ENCODE data around the gene OR11A1. TPM values are rescaled to one million over a fixed set of nuclear protein-coding genes. Genes with fewer than 3 reads are reported as not detected.

Gene OR11A1
- total and polyA plus RNA-seq, 2 experiments from 2014 or later, result not detected

GRCh38 chr6:29493261-29493660 lies 36.4 kb upstream of the OR11A1 start:
- DNase-seq (ENCODE audit: low spot score), result no peak
- H3K4me1 ChIP-seq (ENCODE audit: insufficient read depth), result no peaks in the 10 kb centered on the region
- H2AFZ ChIP-seq, result no peak overlapping the region
- H3K36me3 ChIP-seq (replicated peaks; ENCODE audit: insufficient read depth, low read depth), result no peaks in the 10 kb centered on the region
- H3K27me3 ChIP-seq, result peaks cover 4% of the 10 kb centered on the region
- H4K20me1 ChIP-seq (ENCODE audit: insufficient read depth, poor library complexity, severe bottlenecking), result no peaks in the 10 kb centered on the region
- no peaks in the 10 kb centered on the region for H3K9me2 ChIP-seq (replicated peaks; ENCODE audit: insufficient read depth)
- H3K79me2 ChIP-seq, result no peaks in the 10 kb centered on the region
- H3K27ac ChIP-seq, result no peak overlapping the region
- H3K4me3 ChIP-seq, result no peak overlapping the region
- H3K9me3 ChIP-seq (ENCODE audit: low read depth), result no peaks in the 10 kb centered on the region
- no peak overlapping the region for H3K4me2 ChIP-seq
- TF ChIP-seq CTCF (IDR thresholded peaks at IDR 0.05; ENCODE audit: poor library complexity) (no peak), EZH2phosphoT487 (IDR thresholded peaks at IDR 0.05; ENCODE audit: low read depth, severe bottlenecking, unreplicated experiment) (no peak), EZH2 (IDR thresholded peaks at IDR 0.05; ENCODE audit: borderline replicate concordance) (no peak)
- WGBS (ENCODE audit: low lambda C conversion rate, missing lambda C conversion rate), result 82% methylated on average over 2 of the region's 2 CpGs

GRCh38 chr6:29491574-29491973 lies 34.7 kb upstream of the OR11A1 start:
- Histone ChIP-seq H3K4me3 (no peak overlapping the region), H3K9me3 (ENCODE audit: low read depth) (no peaks in the 10 kb centered on the region), H3K79me2 (no peaks in the 10 kb centered on the region), H3K4me2 (no peak overlapping the region), H3K4me1 (ENCODE audit: insufficient read depth) (no peaks in the 10 kb centered on the region), H3K36me3 (replicated peaks; ENCODE audit: insufficient read depth, low read depth) (no peaks in the 10 kb centered on the region), H3K27ac (no peak overlapping the region), H4K20me1 (ENCODE audit: insufficient read depth, poor library complexity, severe bottlenecking) (no peaks in the 10 kb centered on the region), H3K27me3 (no peaks in the 10 kb centered on the region), H3K9me2 (replicated peaks; ENCODE audit: insufficient read depth) (no peaks in the 10 kb centered on the region), H2AFZ (no peak overlapping the region)
- TF ChIP-seq EZH2 (IDR thresholded peaks at IDR 0.05; ENCODE audit: borderline replicate concordance), result no peak
- no peak for TF ChIP-seq CTCF (IDR thresholded peaks at IDR 0.05; ENCODE audit: poor library complexity)
- TF ChIP-seq EZH2phosphoT487 (IDR thresholded peaks at IDR 0.05; ENCODE audit: low read depth, severe bottlenecking, unreplicated experiment), result no peak
- 90% methylated on average over 4 of the region's 4 CpGs for WGBS (ENCODE audit: low lambda C conversion rate, missing lambda C conversion rate)
- no peak for DNase-seq (ENCODE audit: low spot score)

- no peak overlapping the region for H3K27ac ChIP-seq
- TF ChIP-seq CTCF (IDR thresholded peaks at IDR 0.05; ENCODE audit: poor library complexity) (no peak), EZH2phosphoT487 (IDR thresholded peaks at IDR 0.05; ENCODE audit: low read depth, severe bottlenecking, unreplicated experiment) (no peak), EZH2 (IDR thresholded peaks at IDR 0.05; ENCODE audit: borderline replicate concordance) (no peak)
- no peak overlapping the region for H3K4me3 ChIP-seq
- H2AFZ ChIP-seq, result no peak overlapping the region
- no peaks in the 10 kb centered on the region for H4K20me1 ChIP-seq (ENCODE audit: insufficient read depth, poor library complexity, severe bottlenecking)
- DNase-seq (ENCODE audit: low spot score), result no peak
- H3K4me1 ChIP-seq (ENCODE audit: insufficient read depth), result no peaks in the 10 kb centered on the region
- H3K27me3 ChIP-seq, result no peaks in the 10 kb centered on the region
- WGBS (ENCODE audit: low lambda C conversion rate, missing lambda C conversion rate), result 84% methylated on average over 2 of the region's 2 CpGs
- no peaks in the 10 kb centered on the region for H3K36me3 ChIP-seq (replicated peaks; ENCODE audit: insufficient read depth, low read depth)
- H3K9me2 ChIP-seq (replicated peaks; ENCODE audit: insufficient read depth), result no peaks in the 10 kb centered on the region
- H3K79me2 ChIP-seq, result no peaks in the 10 kb centered on the region
- no peak overlapping the region for H3K4me2 ChIP-seq
- H3K9me3 ChIP-seq (ENCODE audit: low read depth), result no peaks in the 10 kb centered on the region
These were observed 33.7 kb upstream of the OR11A1 start for GRCh38 chr6:29490552-29490951.

GRCh38 chr6:29490055-29490454 lies 33.2 kb upstream of the OR11A1 start:
- H3K9me2 ChIP-seq (replicated peaks; ENCODE audit: insufficient read depth), result no peaks in the 10 kb centered on the region
- TF ChIP-seq CTCF (IDR thresholded peaks at IDR 0.05; ENCODE audit: poor library complexity), result no peak
- no peak for TF ChIP-seq EZH2phosphoT487 (IDR thresholded peaks at IDR 0.05; ENCODE audit: low read depth, severe bottlenecking, unreplicated experiment)
- TF ChIP-seq EZH2 (IDR thresholded peaks at IDR 0.05; ENCODE audit: borderline replicate concordance), result no peak
- H3K9me3 ChIP-seq (ENCODE audit: low read depth), result no peaks in the 10 kb centered on the region
- no peaks in the 10 kb centered on the region for H3K27me3 ChIP-seq
- no peaks in the 10 kb centered on the region for H4K20me1 ChIP-seq (ENCODE audit: insufficient read depth, poor library complexity, severe bottlenecking)
- H3K36me3 ChIP-seq (replicated peaks; ENCODE audit: insufficient read depth, low read depth), result no peaks in the 10 kb centered on the region
- H3K4me3 ChIP-seq, result no peak overlapping the region
- no peak overlapping the region for H2AFZ ChIP-seq
- WGBS (ENCODE audit: low lambda C conversion rate, missing lambda C conversion rate), result 94% methylated on average over 3 of the region's 3 CpGs
- H3K4me2 ChIP-seq, result no peak overlapping the region
- H3K79me2 ChIP-seq, result no peaks in the 10 kb centered on the region
- no peak for DNase-seq (ENCODE audit: low spot score)
- no peak overlapping the region for H3K27ac ChIP-seq
- H3K4me1 ChIP-seq (ENCODE audit: insufficient read depth), result no peaks in the 10 kb centered on the region

Data from hepatocyte (in vitro differentiated cells).